ENCODE measurements around the gene NXPE3.

NXPE3 gene

DNA sequence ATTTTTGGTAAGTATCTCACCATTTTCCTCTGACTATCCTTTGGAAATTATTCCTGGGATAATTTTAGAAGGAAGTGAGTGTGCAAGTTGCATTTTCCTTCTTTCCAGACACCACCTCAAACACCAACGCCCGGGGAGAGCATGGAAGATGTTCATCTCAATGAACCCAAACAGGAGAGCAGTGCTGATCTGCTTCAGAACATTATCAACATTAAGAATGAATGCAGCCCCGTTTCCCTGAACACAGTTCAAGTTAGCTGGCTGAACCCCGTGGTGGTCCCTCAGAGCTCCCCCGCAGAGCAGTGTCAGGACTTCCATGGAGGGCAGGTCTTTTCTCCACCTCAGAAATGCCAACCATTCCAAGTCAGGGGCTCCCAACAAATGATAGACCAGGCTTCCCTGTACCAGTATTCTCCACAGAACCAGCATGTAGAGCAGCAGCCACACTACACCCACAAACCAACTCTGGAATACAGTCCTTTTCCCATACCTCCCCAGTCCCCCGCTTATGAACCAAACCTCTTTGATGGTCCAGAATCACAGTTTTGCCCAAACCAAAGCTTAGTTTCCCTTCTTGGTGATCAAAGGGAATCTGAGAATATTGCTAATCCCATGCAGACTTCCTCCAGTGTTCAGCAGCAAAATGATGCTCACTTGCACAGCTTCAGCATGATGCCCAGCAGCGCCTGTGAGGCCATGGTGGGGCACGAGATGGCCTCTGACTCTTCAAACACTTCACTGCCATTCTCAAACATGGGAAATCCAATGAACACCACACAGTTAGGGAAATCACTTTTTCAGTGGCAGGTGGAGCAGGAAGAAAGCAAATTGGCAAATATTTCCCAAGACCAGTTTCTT, 74.2 kb downstream of the NXPE3 start:
- peak in 1 of 2 donors; percentile 28 for DNase-seq

DNA sequence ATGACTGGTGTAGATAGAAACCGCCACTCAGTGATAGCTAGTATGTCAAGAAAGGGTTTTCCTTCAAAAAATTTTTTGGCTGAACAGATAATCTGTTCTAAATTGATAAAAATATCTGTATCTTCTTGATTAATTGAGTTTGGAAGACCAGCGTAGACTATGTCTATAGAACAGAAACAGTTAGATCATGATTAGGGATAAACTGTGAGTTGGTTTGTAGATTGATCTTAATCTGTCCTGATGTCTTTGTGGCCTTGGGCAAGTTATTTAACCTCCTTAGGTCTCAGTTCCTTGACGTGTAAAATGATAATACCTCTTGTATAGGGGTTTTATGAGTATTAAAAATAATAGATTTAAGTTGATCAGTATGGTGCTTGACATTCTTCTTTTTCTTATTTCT, 75.0 kb downstream of the NXPE3 start:
- DNase-seq, result peak in 1 of 2 donors; percentile 21

DNA sequence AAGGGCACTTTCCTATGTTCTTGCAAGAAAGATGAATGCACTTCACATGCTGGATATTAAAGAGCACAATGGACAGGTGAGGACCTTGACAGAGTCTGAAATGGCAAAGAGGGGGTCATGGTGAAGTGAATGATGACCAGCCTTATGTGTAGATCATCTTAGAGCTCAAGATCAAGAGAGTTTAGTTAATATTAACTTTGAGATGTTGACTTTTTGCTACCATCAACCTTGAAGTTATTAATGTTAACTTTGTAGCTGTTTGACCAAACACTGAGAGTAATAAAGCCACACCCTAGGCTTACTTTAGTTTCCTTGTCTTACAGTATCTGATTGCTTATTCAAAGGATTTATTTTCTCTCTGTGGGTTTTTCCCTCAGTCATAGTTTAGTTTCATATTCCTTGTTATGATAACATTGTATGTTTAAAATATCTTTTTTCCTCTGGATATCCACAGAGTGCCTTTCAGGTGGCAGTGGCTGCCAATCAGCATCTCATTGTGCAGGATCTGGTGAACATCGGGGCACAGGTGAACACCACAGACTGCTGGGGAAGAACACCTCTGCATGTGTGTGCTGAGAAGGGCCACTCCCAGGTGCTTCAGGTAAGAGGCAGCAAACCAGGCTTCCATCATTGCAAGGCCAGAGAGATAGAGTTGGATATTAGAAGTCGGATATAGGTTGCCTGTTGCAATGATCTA, 75.7 kb downstream of the NXPE3 start:
- peak in 1 of 2 donors; percentile 30 for DNase-seq

DNA sequence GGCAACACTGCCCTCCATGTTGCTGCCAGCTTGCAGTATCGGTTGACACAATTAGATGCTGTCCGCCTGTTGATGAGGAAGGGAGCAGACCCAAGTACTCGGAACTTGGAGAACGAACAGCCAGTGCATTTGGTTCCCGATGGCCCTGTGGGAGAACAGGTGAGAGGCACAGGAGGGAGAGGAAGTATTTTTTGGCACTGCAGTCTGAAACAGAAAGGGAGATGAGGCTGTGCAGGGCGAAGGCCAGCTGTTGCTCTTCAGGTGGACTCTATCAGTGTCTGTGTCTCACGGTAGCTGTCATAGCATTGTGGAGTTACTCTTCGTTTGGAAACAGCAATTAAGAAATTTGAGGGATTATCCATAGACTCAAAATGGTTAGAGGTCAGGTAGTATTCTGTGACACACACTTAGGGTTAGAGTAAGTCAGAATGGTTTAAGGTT, 78.3 kb downstream of the NXPE3 start:
- no peak for DNase-seq

DNA sequence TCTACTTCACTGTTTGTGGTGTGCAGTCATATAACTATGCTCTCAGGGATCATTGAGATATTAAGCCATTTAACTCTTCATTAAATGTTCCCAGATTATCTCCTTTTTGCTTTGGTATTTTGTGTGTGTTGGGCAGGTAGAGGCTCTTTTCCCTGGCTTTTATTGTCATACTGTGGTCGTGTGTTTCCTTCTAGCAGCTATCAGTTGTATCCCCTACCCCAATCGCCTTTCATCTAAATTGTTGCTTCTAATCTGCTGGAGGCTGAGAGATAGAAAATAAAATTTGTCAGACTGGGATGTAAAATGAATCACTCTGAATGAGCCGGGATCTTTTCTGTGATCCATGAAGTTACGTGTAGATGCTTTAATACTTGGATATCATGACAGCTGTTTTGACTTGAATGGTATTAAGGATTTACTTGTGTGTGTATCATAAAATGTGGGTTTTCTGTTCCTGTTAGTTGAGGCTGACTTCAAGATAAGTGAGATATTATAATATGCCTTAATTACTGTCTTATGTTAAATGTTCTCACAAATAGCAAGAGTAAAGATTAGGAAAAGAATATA, 79.5 kb downstream of the NXPE3 start:
- no peak for DNase-seq

DNA sequence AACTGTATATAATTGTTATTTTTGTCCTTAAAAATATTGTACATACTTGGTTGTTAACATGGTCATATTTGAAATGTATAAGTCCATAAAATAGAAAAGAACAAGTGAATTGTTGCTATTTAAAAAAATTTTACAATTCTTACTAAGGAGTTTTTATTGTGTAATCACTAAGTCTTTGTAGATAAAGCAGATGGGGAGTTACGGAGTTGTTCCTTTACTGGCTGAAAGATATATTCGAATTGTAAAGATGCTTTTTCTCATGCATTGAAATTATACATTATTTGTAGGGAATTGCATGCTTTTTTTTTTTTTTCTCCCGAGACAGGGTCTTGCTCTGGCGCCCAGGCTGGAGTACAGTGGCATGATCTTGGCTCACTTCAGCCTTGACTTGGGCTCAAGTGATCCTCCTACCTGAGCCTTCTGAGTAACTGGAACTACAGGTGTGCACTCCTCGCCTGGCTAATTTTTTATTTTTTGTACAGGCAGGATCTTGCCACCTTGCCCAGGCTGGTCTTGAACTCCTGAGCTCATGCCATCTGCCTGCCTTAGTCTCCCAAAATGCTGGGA, 81.0 kb downstream of the NXPE3 start:
- no peak for DNase-seq

DNA sequence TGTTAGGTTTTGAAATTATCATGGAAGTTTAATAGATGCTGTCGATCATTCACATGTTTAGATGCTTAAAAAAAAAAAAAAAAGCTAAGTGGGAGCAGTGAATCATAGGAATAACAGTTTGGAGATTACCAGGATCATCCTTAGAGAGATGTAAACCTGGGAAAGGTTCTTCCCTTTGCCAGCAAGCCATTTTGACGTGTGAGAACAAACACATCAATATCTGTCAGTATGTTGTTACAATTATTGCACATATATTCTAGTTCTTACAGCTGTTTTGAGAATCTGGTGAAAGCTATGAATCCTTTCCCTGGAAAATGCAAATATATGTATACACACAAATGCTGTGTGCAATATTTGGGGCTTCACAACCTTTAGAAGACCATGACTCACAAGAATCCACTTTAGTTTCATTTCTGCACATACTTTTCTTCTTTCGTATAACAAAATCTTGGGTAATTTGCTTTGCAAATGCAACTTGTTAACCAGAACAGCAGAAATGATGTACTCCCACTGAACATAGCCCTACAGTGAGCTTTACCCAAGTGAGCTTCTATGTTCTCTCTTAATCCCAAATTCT, 82.3 kb downstream of the NXPE3 start:
- DNase-seq, result peak in 1 of 2 donors; percentile 41

DNA sequence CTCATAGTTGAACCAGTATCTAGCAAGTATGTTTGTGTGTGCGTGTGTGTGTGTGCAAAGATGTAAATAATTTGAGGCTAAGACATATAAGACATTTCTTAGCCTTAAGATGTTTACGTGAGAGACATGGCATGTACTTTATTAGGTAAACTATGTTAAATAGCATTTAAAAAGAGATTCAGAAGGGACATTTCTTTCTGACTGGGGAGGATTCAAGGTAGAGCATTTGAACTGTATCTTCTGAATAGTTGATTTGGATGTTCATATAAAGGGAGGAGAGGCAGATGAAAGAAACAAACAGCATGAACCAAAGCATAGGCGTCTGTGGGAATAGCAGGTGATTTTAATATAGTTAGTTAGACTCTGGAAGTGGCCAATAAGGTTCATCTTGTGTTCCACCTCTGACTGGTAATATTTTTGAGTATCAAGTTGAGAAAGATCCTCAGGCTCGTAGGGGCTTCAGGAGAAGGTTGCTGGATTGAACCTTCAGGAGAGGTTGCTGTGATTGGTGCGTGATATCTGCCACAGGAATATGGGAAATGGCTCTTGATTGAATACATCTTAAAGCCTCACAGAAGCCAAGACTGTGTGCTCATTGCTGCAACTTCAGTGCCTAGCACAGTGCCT, 82.9 kb downstream of the NXPE3 start:
- peak in 1 of 2 donors; percentile 52 for DNase-seq

DNA sequence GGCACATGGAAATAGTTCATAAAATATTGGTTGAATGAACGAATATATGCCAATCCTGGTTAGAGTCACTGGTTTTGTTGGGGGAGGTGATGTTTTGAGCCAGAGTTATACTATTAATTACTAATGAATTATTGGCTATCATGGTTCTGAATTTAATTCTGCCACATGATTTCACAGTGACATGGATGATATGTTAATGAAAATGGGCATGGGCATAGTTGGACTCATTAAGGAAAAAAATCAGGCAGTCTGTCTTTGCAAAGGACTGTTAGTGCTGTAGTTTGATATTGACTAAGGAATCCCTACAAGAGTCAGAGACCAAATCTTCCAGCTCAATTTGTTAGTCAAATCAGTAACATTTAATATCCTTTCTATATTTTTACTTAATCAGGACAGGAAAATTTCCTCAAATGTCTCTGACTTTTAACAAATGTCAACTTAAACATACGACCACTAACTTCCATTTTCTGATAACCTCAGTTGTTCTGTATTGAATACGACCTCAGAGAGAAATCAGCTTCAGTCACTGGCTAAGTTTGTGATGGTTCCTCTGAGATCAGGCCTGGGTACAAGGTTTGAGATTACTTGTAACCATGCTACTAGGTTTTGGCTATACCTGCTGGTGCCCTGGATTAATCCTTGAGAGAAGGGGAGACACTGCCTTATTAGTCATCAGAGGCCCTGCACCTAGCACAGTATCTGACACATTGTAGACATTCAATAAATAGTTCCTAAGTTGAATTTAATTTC, 83.6 kb downstream of the NXPE3 start:
- peak in 1 of 2 donors; percentile 55 for DNase-seq

DNA sequence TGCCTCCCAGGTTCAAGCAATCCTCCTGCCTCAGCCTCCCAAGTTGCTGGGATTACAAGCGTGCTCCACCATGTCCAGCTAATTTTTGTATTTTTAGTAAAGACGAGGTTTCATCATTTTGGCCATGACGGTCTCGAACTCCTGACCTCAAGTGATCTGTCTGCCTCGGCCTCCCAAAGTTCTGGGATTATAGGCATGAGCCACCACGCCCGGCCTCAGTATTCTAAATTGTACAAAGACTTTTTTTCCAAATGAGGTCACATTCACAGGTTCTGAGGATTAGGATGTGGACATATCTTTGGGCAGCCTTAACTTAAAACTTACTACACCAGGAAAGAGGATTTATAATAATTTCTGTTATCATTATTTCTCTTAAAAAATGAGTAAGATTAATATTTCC, 85.9 kb downstream of the NXPE3 start:
- peak in 1 of 2 donors; percentile 45 for DNase-seq

DNA sequence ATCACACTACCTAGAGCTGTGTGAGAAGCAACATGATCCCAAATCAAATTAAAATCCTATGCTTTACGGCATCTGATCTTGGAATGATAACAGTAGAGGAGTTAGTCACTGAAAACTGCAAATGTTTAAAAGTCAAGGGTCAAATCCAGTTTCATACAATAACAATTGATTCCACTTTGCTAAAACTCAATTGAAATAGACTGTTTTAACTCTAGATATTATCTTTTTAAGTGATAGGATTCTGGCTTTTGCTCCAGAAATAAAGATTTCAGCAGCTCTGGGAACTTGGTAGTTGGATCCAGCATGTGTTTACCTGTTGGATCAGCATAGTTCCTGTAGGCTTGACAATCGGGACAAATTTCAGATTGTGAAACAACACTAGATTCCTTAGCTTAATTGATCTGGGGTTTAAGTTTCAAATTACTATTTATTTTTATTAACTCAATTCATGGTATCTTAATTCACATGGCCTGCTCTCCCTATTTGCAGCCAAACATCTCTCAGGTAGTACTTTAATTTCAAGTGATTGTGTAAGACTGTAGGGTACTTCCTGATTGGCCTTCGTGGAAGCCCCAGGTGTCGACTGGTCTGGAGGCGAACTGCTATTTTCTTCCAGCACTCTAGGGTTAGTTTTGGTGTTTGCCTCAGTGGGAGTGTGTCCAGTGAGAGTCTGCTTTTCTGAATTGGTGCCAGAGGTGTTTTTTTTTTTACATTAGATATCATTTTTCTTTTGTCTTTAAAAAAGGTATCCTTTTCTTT, 86.9 kb downstream of the NXPE3 start:
- DNase-seq, result peak in 1 of 2 donors; percentile 34

DNA sequence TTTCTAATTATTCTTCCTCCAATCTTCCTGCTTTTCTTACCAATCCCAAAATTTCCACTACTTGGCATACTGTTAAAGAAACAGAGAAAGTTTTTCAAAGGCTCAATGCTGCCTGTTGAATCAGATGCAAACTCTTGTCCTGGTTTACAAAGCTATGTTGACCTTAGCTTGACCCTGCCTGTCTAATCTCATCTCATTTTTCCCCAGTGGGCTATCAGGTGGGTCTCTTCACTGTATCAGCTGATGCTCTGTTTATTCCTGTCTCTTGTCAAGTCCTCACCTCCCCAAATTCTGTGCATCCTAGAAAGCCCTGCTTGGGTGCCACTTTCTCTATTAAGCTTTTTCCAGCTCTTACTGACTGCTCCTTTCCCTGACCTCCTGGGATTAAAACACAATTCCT, 88.5 kb downstream of the NXPE3 start:
- no peak for DNase-seq

DNA sequence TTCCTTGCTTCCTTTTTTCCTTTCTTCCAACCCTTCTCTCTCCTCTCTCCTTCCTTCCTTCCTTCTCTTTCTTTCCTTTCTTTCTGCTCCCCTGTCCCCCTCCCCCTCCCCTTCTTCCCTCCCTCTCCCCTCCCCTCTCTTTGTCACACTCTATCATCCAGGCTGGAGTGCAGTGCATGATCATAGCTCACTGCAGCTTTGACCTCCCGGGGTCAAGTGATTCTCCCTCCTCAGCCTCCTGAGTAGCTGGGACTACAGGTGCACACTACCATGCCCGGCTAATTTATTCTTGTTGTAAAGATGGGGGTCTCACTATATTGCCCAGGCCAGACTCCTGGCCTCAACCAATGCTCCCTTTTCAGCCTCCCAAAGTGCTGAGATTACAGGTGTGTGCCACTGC, 89.0 kb downstream of the NXPE3 start:
- DNase-seq, result no peak

DNA sequence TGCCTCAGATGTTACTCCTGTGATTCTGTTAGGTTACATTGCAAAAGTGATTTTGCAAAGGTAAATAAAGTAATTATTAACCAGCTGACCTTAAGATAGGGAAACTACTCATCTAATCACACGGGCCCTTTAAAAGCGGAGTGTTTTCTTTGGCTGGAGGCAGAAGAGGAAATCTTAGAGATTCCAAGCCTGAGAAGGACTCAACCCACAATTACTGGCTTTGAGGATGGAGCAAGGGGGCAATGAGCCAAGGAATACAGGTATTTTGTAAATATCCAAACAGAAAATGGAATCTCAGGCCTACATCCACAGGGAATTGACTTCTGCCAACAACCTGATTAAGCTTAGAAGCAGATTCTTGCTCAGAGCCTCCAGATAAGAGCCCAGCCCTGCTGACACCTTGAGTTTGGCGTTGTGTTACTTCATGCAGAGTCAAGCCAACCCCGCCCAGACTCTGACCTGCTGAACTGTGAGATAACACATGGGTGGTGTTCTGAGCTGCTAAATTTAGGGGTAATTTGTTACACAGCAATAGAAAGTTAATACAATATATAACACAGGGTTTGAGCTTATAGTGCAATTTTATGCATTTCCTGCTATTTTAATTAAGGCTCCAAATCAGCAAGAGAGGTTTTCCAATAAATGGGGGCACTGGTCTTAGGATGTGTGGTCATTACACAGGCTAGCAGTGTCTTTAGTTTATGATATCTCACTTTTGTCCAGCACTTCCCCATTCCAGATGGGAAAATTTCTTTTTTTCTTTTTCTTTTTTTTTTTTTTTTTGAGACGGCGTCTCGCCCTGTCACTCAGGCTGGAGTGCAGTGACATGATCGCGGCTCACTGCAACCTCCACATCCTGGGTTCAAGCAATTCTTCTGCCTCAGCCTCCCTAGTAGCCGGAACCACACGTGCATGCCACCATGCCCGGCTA, 89.8 kb downstream of the NXPE3 start:
- peak in 1 of 2 donors; percentile 34 for DNase-seq

DNA sequence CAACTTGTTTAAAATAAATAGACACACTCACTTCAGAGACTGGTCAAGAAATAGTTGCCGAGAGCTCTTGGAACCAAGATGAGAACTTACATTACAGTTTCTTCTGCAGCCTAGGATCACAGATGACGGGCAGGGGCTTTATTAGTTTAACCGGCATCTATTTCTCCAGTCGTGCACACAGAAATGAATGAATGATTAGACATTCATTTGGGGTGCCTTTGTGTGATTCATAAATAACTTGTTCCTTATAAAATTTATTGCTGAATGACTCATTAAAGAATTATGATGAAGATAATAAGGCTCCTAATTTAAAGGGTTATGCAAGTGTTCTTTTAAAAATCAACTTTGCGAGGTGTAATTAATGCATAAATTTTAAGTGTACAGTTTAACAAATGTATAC, 91.1 kb downstream of the NXPE3 start:
- no peak for DNase-seq

DNA sequence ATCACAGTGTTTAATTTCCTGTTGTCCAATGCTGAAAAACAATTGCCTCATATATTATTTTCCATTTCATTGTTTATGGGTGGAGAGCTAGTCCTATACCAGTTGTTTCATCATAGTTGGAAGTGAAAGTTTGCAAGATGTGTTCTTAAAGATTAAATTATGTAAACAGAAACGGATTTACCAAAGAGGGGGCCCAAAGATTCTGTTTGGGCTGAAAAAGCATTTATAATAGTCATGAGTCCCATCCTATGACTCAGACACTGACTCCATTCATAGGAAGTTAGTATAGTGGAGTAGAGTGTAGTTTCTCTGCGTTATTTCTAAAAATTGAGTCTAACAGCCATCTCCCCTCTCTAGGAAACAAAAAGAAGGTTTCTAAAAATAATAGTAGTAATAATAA, 94.6 kb downstream of the NXPE3 start:
- DNase-seq, result peak; percentile 88 to 91

DNA sequence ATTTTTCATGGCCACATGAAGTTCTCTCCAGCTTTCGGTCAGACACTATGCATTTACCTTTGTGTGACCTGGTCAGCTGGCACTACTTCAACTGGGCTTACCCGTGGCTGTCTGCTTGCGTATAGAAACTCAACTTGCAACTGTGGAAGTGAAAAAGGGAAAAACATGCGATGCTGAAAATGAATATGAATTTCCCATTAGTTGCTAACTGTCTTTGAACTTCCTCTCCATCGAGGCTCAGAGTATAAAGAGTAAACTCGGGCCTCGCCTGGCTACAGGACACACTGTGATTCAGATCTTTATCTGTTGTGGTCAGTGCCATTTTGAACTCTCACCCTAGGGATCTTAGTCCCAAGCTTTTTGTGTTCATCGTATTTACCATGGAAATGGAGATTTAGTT, 97.1 kb downstream of the NXPE3 start:
- DNase-seq, result peak; percentile 55 to 78

Data from inflammatory macrophage treated with lipopolysaccharide for 1 hour (primary cell).